ENCODE measurements around the gene ELK1.
A peak's percentile ranks its signal among the peaks of the same experiment; 100 is the strongest.

Gene ELK1

GRCh38 chrX:47683829-47684205 lies 33.5 kb upstream of the ELK1 start:
- TF ChIP-seq TAF1 (IDR thresholded peaks at IDR 0.05; ENCODE audit: borderline replicate concordance, insufficient read depth, low read length), result no peak
- TF ChIP-seq POLR2AphosphoS5 (IDR thresholded peaks at IDR 0.05; ENCODE audit: low read depth, low read length), result no peak
- TF ChIP-seq, protein P1, sequence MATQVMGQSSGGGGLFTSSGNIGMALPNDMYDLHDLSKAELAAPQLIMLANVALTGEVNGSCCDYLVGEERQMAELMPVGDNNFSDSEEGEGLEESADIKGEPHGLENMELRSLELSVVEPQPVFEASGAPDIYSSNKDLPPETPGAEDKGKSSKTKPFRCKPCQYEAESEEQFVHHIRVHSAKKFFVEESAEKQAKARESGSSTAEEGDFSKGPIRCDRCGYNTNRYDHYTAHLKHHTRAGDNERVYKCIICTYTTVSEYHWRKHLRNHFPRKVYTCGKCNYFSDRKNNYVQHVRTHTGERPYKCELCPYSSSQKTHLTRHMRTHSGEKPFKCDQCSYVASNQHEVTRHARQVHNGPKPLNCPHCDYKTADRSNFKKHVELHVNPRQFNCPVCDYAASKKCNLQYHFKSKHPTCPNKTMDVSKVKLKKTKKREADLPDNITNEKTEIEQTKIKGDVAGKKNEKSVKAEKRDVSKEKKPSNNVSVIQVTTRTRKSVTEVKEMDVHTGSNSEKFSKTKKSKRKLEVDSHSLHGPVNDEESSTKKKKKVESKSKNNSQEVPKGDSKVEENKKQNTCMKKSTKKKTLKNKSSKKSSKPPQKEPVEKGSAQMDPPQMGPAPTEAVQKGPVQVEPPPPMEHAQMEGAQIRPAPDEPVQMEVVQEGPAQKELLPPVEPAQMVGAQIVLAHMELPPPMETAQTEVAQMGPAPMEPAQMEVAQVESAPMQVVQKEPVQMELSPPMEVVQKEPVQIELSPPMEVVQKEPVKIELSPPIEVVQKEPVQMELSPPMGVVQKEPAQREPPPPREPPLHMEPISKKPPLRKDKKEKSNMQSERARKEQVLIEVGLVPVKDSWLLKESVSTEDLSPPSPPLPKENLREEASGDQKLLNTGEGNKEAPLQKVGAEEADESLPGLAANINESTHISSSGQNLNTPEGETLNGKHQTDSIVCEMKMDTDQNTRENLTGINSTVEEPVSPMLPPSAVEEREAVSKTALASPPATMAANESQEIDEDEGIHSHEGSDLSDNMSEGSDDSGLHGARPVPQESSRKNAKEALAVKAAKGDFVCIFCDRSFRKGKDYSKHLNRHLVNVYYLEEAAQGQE (IDR thresholded peaks at IDR 0.05; ENCODE audit: insufficient read depth in 1 of 2, low read depth in 2 of 2, low read length in 2 of 2), result no peak
- TF ChIP-seq SIN3A (IDR thresholded peaks at IDR 0.05; ENCODE audit: borderline replicate concordance, insufficient read depth, low read length), result no peak
- TF ChIP-seq FOXP2 (optimal IDR thresholded peaks at IDR 0.05; ENCODE audit: borderline replicate concordance, extremely low read depth, extremely low read length, insufficient read depth), result no peak

GRCh38 chrX:47683184-47683828 lies 32.9 kb upstream of the ELK1 start:
- TF ChIP-seq POLR2AphosphoS5 (IDR thresholded peaks at IDR 0.05; ENCODE audit: low read depth, low read length) (no peak), SIN3A (IDR thresholded peaks at IDR 0.05; ENCODE audit: borderline replicate concordance, insufficient read depth, low read length) (no peak), TAF1 (IDR thresholded peaks at IDR 0.05; ENCODE audit: borderline replicate concordance, insufficient read depth, low read length) (no peak)

DNA sequence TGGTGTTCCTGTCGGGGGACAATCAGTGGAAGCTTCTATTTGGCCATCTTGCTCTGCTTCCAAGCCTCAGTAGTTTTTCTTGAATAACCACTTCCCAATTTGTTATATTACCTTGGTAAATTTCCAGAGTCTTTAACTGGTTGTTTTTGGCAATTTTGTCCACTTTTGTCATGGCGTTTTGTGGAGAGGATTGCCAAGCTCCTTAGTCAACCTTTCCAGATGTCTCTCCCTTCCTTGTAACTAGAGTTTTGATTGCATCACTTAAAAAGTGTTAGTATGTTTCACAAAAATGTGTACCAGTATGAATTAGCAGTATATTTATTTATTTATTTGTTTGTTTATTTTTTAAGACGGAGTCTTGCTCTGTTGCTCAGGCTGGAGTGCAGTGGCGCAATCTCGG lies 24.4 kb upstream of the ELK1 start:
- TF ChIP-seq SIN3A (IDR thresholded peaks at IDR 0.05; ENCODE audit: borderline replicate concordance, insufficient read depth, low read length) (no peak), TAF1 (IDR thresholded peaks at IDR 0.05; ENCODE audit: borderline replicate concordance, insufficient read depth, low read length) (no peak), POLR2AphosphoS5 (IDR thresholded peaks at IDR 0.05; ENCODE audit: low read depth, low read length) (no peak), FOXP2 (optimal IDR thresholded peaks at IDR 0.05; ENCODE audit: borderline replicate concordance, extremely low read depth, extremely low read length, insufficient read depth) (no peak)
- TF ChIP-seq, protein P1 (IDR thresholded peaks at IDR 0.05; ENCODE audit: insufficient read depth in 1 of 2, low read depth in 2 of 2, low read length in 2 of 2), result no peak

DNA sequence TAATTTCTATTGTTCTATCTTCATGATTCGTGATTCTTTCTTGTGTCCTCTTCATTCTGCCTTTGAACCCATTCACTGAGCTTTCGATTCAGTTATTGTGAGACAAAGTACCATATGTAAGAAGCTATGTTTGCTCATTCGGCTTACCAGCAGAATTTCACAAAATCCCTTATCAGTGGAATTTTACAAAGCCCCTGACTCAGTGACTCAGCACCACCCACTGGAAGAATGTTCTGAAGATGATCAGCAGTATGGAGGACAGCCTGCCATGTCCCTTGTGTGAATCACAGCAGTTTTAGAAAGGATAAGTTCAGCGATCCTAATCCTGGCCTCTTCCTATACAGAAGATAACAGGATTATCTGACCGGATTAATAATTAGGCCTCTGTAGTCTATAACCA lies 14.4 kb upstream of the ELK1 start:
- TF ChIP-seq POLR2AphosphoS5 (IDR thresholded peaks at IDR 0.05; ENCODE audit: low read depth, low read length) (no peak), SIN3A (IDR thresholded peaks at IDR 0.05; ENCODE audit: borderline replicate concordance, insufficient read depth, low read length) (no peak), TAF1 (IDR thresholded peaks at IDR 0.05; ENCODE audit: borderline replicate concordance, insufficient read depth, low read length) (no peak), FOXP2 (optimal IDR thresholded peaks at IDR 0.05; ENCODE audit: borderline replicate concordance, extremely low read depth, extremely low read length, insufficient read depth) (no peak)
- TF ChIP-seq, protein P1 (IDR thresholded peaks at IDR 0.05; ENCODE audit: insufficient read depth in 1 of 2, low read depth in 2 of 2, low read length in 2 of 2), result no peak

GRCh38 chrX:47662144-47662657 lies 11.8 kb upstream of the ELK1 start:
- TF ChIP-seq TAF1 (IDR thresholded peaks at IDR 0.05; ENCODE audit: borderline replicate concordance, insufficient read depth, low read length) (no peak), FOXP2 (optimal IDR thresholded peaks at IDR 0.05; ENCODE audit: borderline replicate concordance, extremely low read depth, extremely low read length, insufficient read depth) (no peak), POLR2AphosphoS5 (IDR thresholded peaks at IDR 0.05; ENCODE audit: low read depth, low read length) (peak; percentile 56; the same call in 1 of the 2 replicates)
- TF ChIP-seq, protein P1 (IDR thresholded peaks at IDR 0.05; ENCODE audit: insufficient read depth in 1 of 2, low read depth in 2 of 2, low read length in 2 of 2), result no peak
